NCI-H2107 (cell line): ENCODE results near the gene ZBED1.
"Not testable (repeated sequence)": the region's sequence is repeated elsewhere in the genome, so short reads cannot be mapped to it uniquely, and the experiment has no call there.

Experiments used
- DNase-seq: peaks from one replicate; lab custom pipeline; 2025; lab: John Stamatoyannopoulos, UW

Gene ZBED1

GRCh38 chrX:2519638-2520037 lies 18.9 kb upstream of the ZBED1 start:
- not testable (repeated sequence) for DNase-seq

GRCh38 chrX:2517055-2517454 lies 16.3 kb upstream of the ZBED1 start:
- no peak for DNase-seq

- no peak for DNase-seq
Observed at GRCh38 chrX:2516623-2517022, 15.8 kb upstream of the ZBED1 start.

- no peak for DNase-seq
Observed at GRCh38 chrX:2514131-2514530, 13.4 kb upstream of the ZBED1 start.

- DNase-seq, result no peak
Observed at GRCh38 chrX:2513121-2513664, 12.4 kb upstream of the ZBED1 start.

- DNase-seq, result no peak
Observed at GRCh38 chrX:2512501-2512900, 11.7 kb upstream of the ZBED1 start.

- DNase-seq, result no peak
Observed at GRCh38 chrX:2511326-2511725, 10.6 kb upstream of the ZBED1 start.

GRCh38 chrX:2508648-2509335 lies 8.0 kb upstream of the ZBED1 start:
- no peak for DNase-seq

- DNase-seq, result no peak
Observed at GRCh38 chrX:2507904-2508627, 7.3 kb upstream of the ZBED1 start.

- no peak for DNase-seq
Observed at GRCh38 chrX:2507196-2507595, 6.4 kb upstream of the ZBED1 start.

GRCh38 chrX:2505341-2505740 lies 4.6 kb upstream of the ZBED1 start:
- DNase-seq, result not testable (repeated sequence)

- no peak for DNase-seq
Observed at GRCh38 chrX:2504706-2505332, 4.0 kb upstream of the ZBED1 start.

GRCh38 chrX:2503591-2504500 lies 3.1 kb upstream of the ZBED1 start:
- DNase-seq, result no peak

GRCh38 chrX:2502668-2503519 lies 2.1 kb upstream of the ZBED1 start:
- no peak for DNase-seq

GRCh38 chrX:2502120-2502667 lies 1.4 kb upstream of the ZBED1 start:
- no peak for DNase-seq

GRCh38 chrX:2501559-2502102 lies 855 bp upstream of the ZBED1 start:
- no peak for DNase-seq

- DNase-seq, result no peak
Observed at GRCh38 chrX:2500091-2500802, 529 bp downstream of the ZBED1 start.

- DNase-seq, result no peak
Observed at GRCh38 chrX:2499507-2499906, 1.3 kb downstream of the ZBED1 start.

- DNase-seq, result no peak
Observed at GRCh38 chrX:2498781-2499302, 1.9 kb downstream of the ZBED1 start.
